ENCODE results near the gene GLRA1.

DNA sequence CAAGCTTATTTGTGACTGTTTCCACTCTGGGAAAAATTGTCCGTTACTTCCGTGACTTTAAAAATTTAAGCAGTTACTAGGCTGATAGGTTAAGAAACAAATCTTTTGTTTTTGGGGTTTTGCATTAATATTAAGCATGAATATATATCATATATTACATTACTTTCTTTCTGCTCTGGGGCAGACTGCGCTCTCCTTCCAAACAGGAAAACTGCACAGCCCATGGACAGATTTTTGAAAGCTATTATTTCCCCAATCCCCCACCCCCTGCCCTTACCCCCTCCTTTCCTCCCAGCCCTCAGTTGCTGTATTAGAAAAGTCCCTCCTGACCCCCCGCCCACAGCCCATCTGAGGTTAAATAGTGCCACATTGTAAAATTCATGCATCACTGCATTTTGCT, 102.5 kb downstream of the GLRA1 start:
- TF ChIP-seq, protein P1, sequence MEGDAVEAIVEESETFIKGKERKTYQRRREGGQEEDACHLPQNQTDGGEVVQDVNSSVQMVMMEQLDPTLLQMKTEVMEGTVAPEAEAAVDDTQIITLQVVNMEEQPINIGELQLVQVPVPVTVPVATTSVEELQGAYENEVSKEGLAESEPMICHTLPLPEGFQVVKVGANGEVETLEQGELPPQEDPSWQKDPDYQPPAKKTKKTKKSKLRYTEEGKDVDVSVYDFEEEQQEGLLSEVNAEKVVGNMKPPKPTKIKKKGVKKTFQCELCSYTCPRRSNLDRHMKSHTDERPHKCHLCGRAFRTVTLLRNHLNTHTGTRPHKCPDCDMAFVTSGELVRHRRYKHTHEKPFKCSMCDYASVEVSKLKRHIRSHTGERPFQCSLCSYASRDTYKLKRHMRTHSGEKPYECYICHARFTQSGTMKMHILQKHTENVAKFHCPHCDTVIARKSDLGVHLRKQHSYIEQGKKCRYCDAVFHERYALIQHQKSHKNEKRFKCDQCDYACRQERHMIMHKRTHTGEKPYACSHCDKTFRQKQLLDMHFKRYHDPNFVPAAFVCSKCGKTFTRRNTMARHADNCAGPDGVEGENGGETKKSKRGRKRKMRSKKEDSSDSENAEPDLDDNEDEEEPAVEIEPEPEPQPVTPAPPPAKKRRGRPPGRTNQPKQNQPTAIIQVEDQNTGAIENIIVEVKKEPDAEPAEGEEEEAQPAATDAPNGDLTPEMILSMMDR (conservative IDR thresholded peaks at IDR 0.05 in 1 of 2, IDR thresholded peaks at IDR 0.05 in 1 of 2; ENCODE audit: extremely low read depth in 1 of 2, insufficient read depth in 1 of 2, low read depth in 1 of 2, low read length in 2 of 2), result no peak
- no peak for TF ChIP-seq EZH2 (IDR thresholded peaks at IDR 0.05; ENCODE audit: borderline replicate concordance, low read length)
